Glomerular endothelial cell (primary cell): ENCODE data around the gene ACP1. TPM values are rescaled to one million over a fixed set of nuclear protein-coding genes. Genes with fewer than 3 reads are reported as not detected.
"Not testable (repeated sequence)": the region's sequence is repeated elsewhere in the genome, so short reads cannot be mapped to it uniquely, and the experiment has no call there.

ENCODE experiments used
- DNase-seq: peaks from one replicate; pipeline ENCODE4 v3.0.0-alpha.2; 2011; ENCODE audit warnings: low read depth, low spot score; ENCODE audit errors: extremely low read depth
- total RNA-seq: library from RNA; depleted of rRNA; stranded (reverse); fragments of >200 nt; gene quantifications from 2 replicates; pipeline ENCODE4 v1.2.3, GENCODE V29; 2015

Gene ACP1
- total RNA-seq, 1 donor from 2014 or later = 84.5 TPM

DNA sequence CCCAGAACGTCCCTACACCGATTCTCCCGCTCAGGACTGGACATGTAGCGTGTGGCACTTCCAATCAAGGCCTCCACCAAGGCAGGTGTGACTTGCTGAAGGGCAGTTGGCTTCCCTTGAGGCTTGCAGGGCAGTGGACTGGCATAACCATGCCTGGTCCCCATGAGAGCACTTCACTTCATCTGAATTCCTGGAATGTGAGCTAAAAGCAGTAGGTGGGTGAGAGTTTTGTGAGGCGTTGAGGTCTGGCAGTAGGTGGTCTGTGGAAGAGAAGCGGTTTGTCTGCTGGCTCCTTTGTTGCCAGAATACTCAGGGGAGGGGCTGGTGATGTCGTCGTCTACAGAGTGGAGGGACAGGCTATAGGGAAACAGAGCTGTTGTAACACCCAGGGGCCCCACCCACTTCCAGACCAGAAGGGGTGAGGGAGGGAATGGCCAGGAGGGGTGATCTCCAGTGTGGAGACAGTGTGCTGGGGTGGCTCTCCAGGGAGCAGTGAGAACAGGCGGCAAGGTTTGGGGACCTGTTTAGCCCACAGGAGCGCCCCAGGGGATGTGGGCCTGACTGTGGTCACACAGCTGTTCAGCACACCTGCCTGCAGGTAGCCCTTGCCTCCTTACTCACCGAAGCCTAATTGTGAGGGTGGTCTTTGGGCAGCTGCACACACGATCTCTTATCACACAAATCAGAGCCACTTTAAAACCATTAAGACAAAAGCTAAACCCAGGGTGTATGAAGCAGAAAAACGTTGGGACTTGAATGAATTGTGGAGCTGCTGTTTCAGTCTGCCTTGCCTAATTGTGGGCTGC, 44.6 kb downstream of the ACP1 start:
- DNase-seq = no peak

DNA sequence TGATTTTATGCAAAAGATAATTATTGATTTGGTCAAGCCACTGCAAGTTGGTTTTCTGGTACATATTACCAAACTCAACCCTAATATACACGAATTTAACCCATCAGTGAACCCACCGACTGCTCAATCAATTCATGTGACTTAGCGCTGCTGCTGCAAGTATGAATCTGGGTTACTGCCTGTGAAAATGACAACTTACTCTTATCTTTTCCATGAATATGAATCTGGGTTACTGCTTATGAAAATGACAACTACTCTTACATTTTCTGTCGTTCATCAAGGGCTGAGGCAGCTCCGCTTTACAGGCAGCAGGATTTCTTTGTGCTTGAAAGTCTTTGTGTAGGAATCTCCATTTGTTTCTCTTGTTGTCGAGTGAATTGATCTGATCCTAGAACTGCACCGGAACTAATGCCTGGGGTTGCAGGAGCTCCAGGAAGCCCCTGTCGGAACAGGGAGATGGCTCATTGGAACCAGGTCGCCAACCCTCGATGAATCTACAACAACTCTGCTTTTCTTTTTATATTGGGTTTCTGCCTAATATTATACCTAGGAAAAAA, 45.3 kb downstream of the ACP1 start:
- no peak for DNase-seq

DNA sequence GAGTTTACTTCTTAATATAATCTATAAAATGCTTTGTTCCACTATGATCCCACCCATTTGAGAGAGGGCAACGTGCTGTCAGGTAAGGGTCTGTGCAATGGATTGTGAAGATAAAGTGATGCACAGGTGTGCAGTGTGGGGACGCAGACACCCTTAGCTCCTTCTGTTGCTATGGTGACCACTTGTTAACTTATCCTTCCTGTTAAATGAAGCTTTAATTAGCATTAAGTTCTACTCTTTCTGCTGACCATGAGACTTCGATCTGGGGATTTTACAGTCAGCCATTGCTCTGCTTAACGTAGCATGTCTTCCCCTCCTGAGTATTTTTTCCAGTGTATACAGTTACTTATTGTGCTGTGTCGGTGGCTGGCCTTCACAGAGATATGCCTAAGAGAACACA, 46.2 kb downstream of the ACP1 start:
- no peak for DNase-seq

DNA sequence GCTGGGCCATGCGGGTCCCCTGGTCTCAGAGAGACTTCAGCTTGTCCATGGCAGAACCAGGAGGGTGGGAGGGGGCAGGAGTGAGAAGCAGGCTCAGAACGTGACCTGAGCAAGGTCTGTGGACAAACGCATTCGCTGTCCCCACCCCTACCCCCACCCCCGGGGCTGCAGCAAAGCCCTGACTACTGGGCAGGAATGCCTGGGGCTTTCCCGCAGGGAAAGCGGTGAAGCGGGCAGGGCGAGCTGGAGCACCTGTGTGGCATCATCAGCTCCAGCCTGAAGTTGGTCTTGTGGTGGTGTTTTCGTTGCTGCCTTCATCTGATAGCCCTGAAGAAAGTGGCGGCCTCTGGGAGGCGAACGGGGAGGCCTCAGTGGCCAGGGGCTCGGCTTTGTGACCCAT, 49.2 kb downstream of the ACP1 start:
- DNase-seq = no peak

DNA sequence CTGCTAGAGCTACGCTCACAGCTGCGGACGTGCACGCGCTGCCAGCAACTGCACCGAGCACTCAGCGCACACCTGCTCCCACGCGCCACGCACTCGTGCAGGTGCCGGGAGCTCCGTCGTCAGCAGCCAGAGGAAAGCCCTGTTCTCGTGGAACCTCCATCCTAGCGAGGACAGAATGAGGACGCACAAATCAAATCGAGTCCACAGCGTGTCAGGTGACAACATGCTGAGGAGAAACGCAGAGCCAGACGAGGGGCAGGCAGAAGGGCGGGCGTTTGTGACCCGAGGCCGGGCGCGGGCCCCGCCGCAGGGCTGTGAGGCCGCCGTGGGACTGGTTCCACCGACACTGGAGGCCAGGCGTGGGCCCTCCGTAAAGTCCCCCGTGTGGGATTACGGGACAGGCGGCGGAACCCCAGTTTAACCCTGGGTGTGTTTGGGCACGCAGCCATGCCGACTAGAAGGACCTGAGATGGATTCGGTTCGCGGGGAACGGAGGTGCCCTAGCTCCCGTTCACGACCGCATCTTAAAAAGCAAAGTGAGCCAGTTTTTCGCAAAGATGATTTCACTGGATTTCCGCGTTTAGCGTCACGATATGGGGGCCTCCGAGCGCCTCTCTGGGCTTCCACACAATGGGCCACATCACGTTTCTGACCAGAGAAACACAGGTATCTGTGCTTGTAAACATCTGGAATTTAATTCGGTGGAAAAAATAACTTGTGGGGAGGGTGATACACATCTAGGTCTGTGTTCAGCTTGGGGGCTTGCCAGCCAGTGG, 50.0 kb downstream of the ACP1 start:
- no peak for DNase-seq

DNA sequence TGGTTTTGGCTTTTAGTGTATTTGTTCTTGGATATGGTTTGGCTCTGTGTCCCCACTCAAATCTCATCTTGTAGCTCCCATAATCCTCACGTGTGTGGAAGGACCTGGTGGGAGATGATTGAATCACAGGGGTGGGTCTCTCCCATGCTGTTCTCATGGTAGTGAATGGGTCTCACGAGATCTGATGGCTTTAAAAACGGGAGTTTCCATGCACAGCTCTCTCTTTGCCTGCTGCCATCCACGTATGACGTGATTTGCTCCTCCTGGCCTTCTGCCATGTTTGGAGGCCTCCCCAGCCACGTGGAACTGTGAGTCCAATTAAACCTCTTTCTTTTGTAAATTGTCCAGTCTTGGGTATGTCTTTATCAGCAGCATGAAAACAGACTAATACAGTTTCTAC, 51.2 kb downstream of the ACP1 start:
- DNase-seq = not testable (repeated sequence)

DNA sequence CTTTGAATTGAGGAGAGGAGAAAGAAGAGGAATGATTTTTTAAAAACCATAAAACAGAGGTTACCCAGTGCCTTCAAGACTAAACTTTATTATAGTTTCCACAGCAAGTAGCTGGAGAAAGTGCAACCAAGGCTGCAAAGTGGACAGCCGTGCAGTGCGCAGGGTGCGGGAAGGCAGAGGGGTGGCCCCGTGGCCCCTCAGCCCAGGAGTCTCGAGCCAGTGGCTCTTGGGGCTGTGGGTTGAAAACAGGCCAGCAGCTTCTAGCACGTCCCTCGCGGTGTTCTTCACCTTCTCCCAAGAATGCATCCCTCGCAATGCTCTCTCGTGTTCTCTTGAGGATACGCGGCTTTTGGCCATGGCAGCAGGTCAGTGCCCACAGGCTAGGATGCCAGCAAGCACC, 51.6 kb downstream of the ACP1 start:
- DNase-seq = no peak

DNA sequence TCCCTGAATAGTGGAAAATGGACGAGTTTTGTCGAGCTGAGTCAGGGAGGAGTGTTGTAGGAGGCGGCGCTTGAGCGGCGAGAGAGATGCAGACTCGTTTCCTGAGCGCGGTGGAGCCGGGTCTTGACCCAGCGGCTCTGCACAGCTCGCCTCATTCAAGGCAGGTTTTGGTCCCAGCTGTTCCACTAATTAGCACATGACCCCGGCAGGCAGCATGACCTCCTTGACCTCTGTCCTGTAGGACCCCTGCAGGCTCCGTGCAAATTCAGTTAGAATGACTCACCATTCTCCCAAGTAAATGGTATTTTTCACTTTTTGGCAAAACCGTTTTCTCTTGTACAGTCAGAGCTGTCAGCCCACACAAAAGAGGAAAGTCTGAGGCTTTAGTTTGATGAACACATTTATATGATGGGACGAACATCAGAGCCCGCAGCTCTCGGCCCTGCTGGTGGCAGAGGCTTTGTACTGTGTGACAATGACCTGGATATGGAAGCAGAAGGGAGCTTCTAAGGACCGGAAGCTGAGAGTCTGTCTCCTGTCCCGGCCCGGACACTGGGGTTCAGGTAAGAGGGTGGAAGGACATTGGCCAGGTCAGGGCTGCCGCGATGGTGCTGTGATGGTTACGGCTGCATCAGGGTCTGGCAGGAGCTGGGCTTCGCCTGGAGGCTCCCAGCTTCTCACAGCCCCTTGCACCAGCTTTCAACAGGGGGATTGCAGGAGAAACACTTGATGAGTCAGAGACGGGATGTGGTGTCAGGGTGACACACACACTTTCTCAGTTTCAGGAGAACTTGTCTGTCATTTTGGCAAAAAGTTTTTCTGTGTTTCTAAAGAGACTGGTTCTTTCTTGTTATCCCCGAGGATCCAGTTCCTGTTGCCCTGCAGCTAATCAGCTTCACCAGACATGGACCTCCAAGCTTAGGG, 53.0 kb downstream of the ACP1 start:
- no peak for DNase-seq

DNA sequence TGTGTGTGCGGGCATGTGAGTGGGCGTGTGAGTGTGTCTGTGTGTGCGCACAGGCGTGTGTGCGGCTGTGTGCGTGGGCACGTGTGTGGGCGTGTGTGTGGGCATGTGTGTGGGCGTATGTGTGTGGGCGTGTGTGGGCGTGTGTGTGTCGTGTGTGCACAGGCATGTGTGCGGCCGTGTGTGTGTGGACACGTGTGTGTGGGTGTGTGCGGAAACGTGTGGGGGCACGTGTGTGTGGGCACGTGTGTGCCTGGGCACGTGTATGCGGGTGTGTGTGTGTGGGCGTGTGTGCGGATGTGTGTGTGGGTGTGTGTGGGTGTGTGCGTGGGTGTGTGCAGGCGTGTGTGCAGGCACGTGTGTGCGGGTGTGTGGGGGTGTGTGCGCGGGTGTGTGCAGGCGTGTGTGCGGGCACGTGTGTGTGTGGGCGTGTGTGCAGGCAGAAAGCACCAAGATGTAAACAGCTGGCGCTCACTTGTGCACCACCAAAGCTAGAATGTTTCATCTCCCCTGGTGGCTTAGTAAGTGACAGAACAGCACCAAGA, 54.4 kb downstream of the ACP1 start:
- no peak for DNase-seq

DNA sequence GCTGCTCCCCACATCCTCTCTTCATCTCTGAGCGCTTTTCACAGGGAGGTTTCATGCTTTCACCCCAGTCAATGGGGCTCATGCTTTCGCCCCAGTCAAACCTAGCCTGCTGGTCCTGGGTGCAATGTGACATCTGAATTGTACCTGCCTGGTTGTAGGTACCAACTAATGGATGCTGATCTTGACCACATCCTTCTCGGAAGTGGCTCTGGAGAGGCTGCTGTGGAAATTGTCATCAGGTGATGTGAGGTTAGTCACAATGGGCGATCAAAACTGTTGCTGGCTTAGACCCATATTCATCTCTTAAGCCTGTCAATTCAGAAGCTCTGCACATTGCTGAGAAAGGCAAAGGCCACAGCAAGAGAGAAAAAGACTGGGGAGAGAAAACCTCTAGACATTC, 55.8 kb downstream of the ACP1 start:
- DNase-seq = no peak

DNA sequence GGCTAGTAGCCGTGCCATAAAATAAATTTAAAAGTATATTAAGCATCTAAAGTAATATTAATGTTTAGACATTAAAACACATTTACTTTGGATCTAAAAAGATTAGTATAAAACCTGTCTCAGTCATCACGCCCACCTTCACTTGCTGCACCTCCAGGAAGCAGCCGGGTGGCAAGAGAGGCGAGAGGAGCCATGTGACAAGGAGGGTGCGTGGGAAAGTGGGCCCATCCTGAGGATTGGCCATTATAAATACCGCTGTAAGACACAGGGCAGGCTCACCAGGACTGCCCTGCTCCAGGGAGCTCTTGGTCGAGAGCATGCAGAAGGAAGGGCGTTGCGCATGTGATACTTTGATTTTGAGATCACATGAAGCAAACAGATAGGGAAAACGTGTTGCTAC, 57.6 kb downstream of the ACP1 start:
- no peak for DNase-seq

DNA sequence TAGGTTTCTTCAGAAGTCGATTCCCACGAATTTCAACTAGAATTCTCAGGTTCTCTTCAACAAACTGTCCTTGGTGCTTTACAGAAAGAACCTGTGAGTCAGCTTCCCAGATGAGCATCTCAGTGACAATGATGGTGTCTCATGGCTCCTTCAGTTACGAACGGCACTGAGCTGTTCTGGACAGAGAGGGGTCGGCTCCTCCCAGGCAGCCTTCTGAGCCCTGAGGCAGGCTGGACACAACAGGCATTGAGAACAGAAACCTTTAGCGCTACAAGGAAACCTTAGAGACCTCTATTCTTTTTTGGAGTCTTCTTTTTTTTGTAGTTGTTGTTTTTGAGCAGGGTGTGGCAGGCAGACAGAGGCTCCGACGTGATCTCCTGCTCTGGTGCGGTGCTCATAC, 58.3 kb downstream of the ACP1 start:
- no peak for DNase-seq

Other genes starting within 250 kb of the ACP1 start
- 0.34 TPM in 1 of 2 replicates, not detected in the other for gene FAM110C, start 218.4 kb upstream of the ACP1 start, total RNA-seq
- gene SH3YL1, start 915 bp upstream of the ACP1 start, total RNA-seq = 14.6 and 22.5 TPM in 2 replicates
- gene ALKAL2, start 23.1 kb downstream of the ACP1 start, total RNA-seq = 0.93 TPM in 1 of 2 replicates, not detected in the other